GM23338 (cell line): ENCODE results near the gene NUTF2. TPM values are rescaled to one million over a fixed set of nuclear protein-coding genes. Genes with fewer than 3 reads are reported as not detected.

Experiments used
- ATAC-seq: fragments of 200-7000 bp; cut with Tn5 transposase; 3 replicates; pipeline ENCODE4 v1.9.1; 2020
- DNase-seq: peaks from one replicate; pipeline ENCODE4 v3.0.0-alpha.2; 2015; ENCODE audit warnings: low spot score
- H2AFZ ChIP-seq: fragments of 200-600 bp; sonication (generic); 2 replicates; pipeline ENCODE4 v1.8.0; 2016; ENCODE audit warnings: antibody characterized with exemption, mild to moderate bottlenecking, moderate library complexity
- H3F3A ChIP-seq: fragments of 200-600 bp; sonication (generic); replicated peaks from 2 replicates; pipeline ENCODE4 v1.8.0; 2017; ENCODE audit warnings: antibody characterized with exemption, mixed run types, low read depth
- H3K27ac ChIP-seq: fragments of 200-600 bp; sonication (generic); 2 replicates; pipeline ENCODE4 v1.6.1; 2016; ENCODE audit warnings: low read depth
- H3K27me3 ChIP-seq: fragments of 200-600 bp; sonication (generic); 2 replicates; pipeline ENCODE4 v1.8.0; 2016; ENCODE audit warnings: mild to moderate bottlenecking, mixed run types, moderate library complexity; ENCODE audit not compliant: insufficient read depth
- H3K36me3 ChIP-seq: fragments of 200-600 bp; sonication (generic); 2 replicates; pipeline ENCODE4 v1.8.0; 2016; ENCODE audit warnings: mild to moderate bottlenecking; ENCODE audit not compliant: insufficient read depth
- H3K4me1 ChIP-seq: fragments of 200-600 bp; sonication (generic); 2 replicates; pipeline ENCODE4 v1.8.0; 2016; ENCODE audit warnings: mild to moderate bottlenecking, moderate library complexity; ENCODE audit not compliant: insufficient read depth
- H3K4me2 ChIP-seq: fragments of 200-600 bp; sonication (generic); 2 replicates; pipeline ENCODE4 v1.7.1; 2017; ENCODE audit warnings: mixed run types
- H3K4me3 ChIP-seq: fragments of 200-600 bp; sonication (generic); 2 replicates; pipeline ENCODE4 v1.6.1; 2016; ENCODE audit warnings: mixed run types
- H3K79me2 ChIP-seq: fragments of 200-600 bp; sonication (generic); replicated peaks from 2 replicates; pipeline ENCODE4 v1.8.0; 2017; ENCODE audit warnings: mild to moderate bottlenecking; ENCODE audit not compliant: insufficient read depth
- H3K9me2 ChIP-seq: fragments of 200-600 bp; sonication (generic); 2 replicates; pipeline ENCODE4 v1.8.0; 2017; ENCODE audit not compliant: insufficient read depth
- H4K20me1 ChIP-seq: fragments of 200-600 bp; sonication (generic); replicated peaks from 2 replicates; pipeline ENCODE4 v1.8.0; 2017; ENCODE audit warnings: mild to moderate bottlenecking; ENCODE audit not compliant: insufficient read depth
- H3K27ac Mint-ChIP-seq: 2 replicates; pipeline ENCODE4 v1.8.0; 2020; ENCODE audit warnings: inconsistent platforms, mild to moderate bottlenecking, moderate library complexity, mixed read lengths
- H3K27me3 Mint-ChIP-seq: 3 replicates; pipeline ENCODE4 v1.8.0; 2022; ENCODE audit warnings: low read depth, mild to moderate bottlenecking, moderate library complexity, mixed read lengths, inconsistent platforms; ENCODE audit not compliant: insufficient read depth, poor library complexity
- H3K36me3 Mint-ChIP-seq: 3 replicates; pipeline ENCODE4 v1.8.0; 2021; ENCODE audit warnings: low read depth, mild to moderate bottlenecking, inconsistent platforms, moderate library complexity, mixed read lengths
- H3K4me1 Mint-ChIP-seq: 3 replicates; pipeline ENCODE4 v1.8.0; 2020; ENCODE audit warnings: mild to moderate bottlenecking, inconsistent platforms, mixed read lengths
- H3K4me3 Mint-ChIP-seq: 3 replicates; pipeline ENCODE4 v1.8.0; 2021; ENCODE audit warnings: moderate library complexity, mild to moderate bottlenecking, inconsistent platforms, mixed read lengths
- H3K9me3 Mint-ChIP-seq: 3 replicates; pipeline ENCODE4 v1.8.0; 2020; ENCODE audit warnings: moderate library complexity, mild to moderate bottlenecking, inconsistent platforms, mixed read lengths
- CTCF ChIP-seq, 2 experiments: fragments of 200-600 bp in 1 of 2; sonication (generic) in 1 of 2; conservative IDR thresholded peaks; 2 replicates each; pipeline versions ENCODE4 v1.5.1 to v1.6.1; 2016 to 2017; ENCODE audit warnings: antibody characterized with exemption in 2 of 2, low read depth in 2 of 2, mild to moderate bottlenecking in 2 of 2, moderate library complexity in 1 of 2
- ETS1 ChIP-seq: IDR thresholded peaks from 2 replicates; pipeline ENCODE4 v1.6.1; 2016; ENCODE audit warnings: antibody characterized with exemption
- EZH2 ChIP-seq: fragments of 200-600 bp; sonication (generic); IDR thresholded peaks from one replicate; pipeline ENCODE4 v1.8.0; 2017; ENCODE audit warnings: antibody characterized with exemption, mild to moderate bottlenecking, low read depth; ENCODE audit not compliant: unreplicated experiment
- JUNB ChIP-seq: IDR thresholded peaks from one replicate; pipeline ENCODE4 v1.6.1; 2016; ENCODE audit warnings: antibody characterized with exemption; ENCODE audit not compliant: unreplicated experiment
- NANOG ChIP-seq: IDR thresholded peaks from 2 replicates; pipeline ENCODE4 v1.6.1; 2016; ENCODE audit warnings: antibody characterized with exemption, borderline replicate concordance
- POLR2AphosphoS5 ChIP-seq: IDR thresholded peaks from 2 replicates; pipeline ENCODE4 v1.6.1; 2016; ENCODE audit warnings: antibody characterized with exemption, low read depth
- REST ChIP-seq: IDR thresholded peaks from one replicate; pipeline ENCODE4 v1.6.1; 2018; ENCODE audit warnings: antibody characterized with exemption; ENCODE audit not compliant: unreplicated experiment
- STAT1 ChIP-seq: IDR thresholded peaks from one replicate; pipeline ENCODE4 v1.6.1; 2016; ENCODE audit warnings: antibody characterized with exemption; ENCODE audit not compliant: unreplicated experiment
- ZNF114 ChIP-seq: fragments of 250-450 bp; sonication (Bioruptor Pico); IDR thresholded peaks from 2 replicates; pipeline ENCODE4 v1.5.0; 2020; ENCODE audit warnings: mild to moderate bottlenecking, moderate library complexity
- polyA plus RNA-seq: library from polyadenylated mRNA; unstranded; fragments of >200 nt; fragmentation: Nextera tagmentation; extraction: Ambion mirVana; gene quantifications from 2 replicates; pipeline ENCODE4 v1.2.1, GENCODE V29; 2016
- total RNA-seq: library from RNA; depleted of rRNA; stranded (reverse); fragments of >200 nt; shearing (Covaris generic); gene quantifications from 2 replicates; pipeline ENCODE4 v1.2.3, GENCODE V29; 2014

NUTF2 gene
- total and polyA plus RNA-seq, 2 experiments from 2014 or later, result 321 to 391 TPM

- ATAC-seq (peak; percentile 76), DNase-seq (peak; percentile 90)
- no peaks in the 10 kb centered on the region; the same call in 1 of the 2 replicates for H4K20me1 ChIP-seq
- Mint-ChIP-seq H3K9me3 (no peaks in the 10 kb centered on the region; the same call in 2 of the 3 replicates), H3K27ac (no peak overlapping the region), H3K4me3 (no peak overlapping the region), H3K36me3 (peaks cover 41% of the 10 kb centered on the region), H3K27me3 (peaks cover 20% of the 10 kb centered on the region), H3K4me1 (peaks cover 22% of the 10 kb centered on the region)
- no peak overlapping the region for H2AFZ ChIP-seq
- no peak overlapping the region for H3K4me3 ChIP-seq
- H3K9me2 ChIP-seq, result no peaks in the 10 kb centered on the region
- H3K36me3 ChIP-seq, result peaks cover 7% of the 10 kb centered on the region; the same call in 1 of the 2 replicates
- H3K27ac ChIP-seq, result peak overlapping the region; percentile 88
- H3K79me2 ChIP-seq, result no peaks in the 10 kb centered on the region
- peaks cover 26% of the 10 kb centered on the region; the same call in 1 of the 2 replicates for H3F3A ChIP-seq
- peaks cover 26% of the 10 kb centered on the region for H3K4me1 ChIP-seq
- TF ChIP-seq EZH2 (no peak), CTCF (conservative IDR thresholded peaks at IDR 0.05; ENCODE audit: low read depth in 2 of 2) (peak; percentile 83 to 90)
- no peaks in the 10 kb centered on the region for H3K27me3 ChIP-seq
- H3K4me2 ChIP-seq, result no peak overlapping the region; the same call in 1 of the 2 replicates
These were observed 37.1 kb downstream of the NUTF2 start for GRCh38 chr16:67883872-67884261.

- peaks cover 33% of the 10 kb centered on the region for H3K36me3 Mint-ChIP-seq
- H3K4me3 ChIP-seq, result peak within 1 kb of the TSS; percentile 55
- peak; percentile 91 for ATAC-seq
- H2AFZ ChIP-seq, result no peak within 1 kb of the TSS
- no peaks in the 10 kb centered on the region for H3K9me2 ChIP-seq
- H3K36me3 ChIP-seq, result peaks cover 7% of the 10 kb centered on the region; the same call in 1 of the 2 replicates
- peaks cover 14% of the 10 kb centered on the region for H3K27me3 Mint-ChIP-seq
- peak; percentile 95 for DNase-seq
- peaks cover 26% of the 10 kb centered on the region; the same call in 1 of the 2 replicates for H3F3A ChIP-seq
- no peaks in the 10 kb centered on the region; the same call in 1 of the 2 replicates for H4K20me1 ChIP-seq
- H3K27ac Mint-ChIP-seq, result peak within 1 kb of the TSS; percentile 91
- H3K27ac ChIP-seq, result peak within 1 kb of the TSS; percentile 92
- H3K27me3 ChIP-seq, result no peaks in the 10 kb centered on the region
- H3K79me2 ChIP-seq, result no peaks in the 10 kb centered on the region
- peaks cover 26% of the 10 kb centered on the region for H3K4me1 ChIP-seq
- peak within 1 kb of the TSS; percentile 67 for H3K4me3 Mint-ChIP-seq
- H3K9me3 Mint-ChIP-seq, result no peaks in the 10 kb centered on the region; the same call in 2 of the 3 replicates
- H3K4me2 ChIP-seq, result peak within 1 kb of the TSS; percentile 89
- peaks cover 22% of the 10 kb centered on the region for H3K4me1 Mint-ChIP-seq
- peak; percentile 69 for TF ChIP-seq POLR2AphosphoS5
- TF ChIP-seq JUNB, result no peak
- no peak for TF ChIP-seq STAT1
These were observed 38.0 kb downstream of the NUTF2 start, which contains the start of gene NRN1L for GRCh38 chr16:67884684-67885083. TSS of gene NRN1L (plus strand) at chr16:67884885. CDS start at chr16:67884904, 19 bp downstream.

- DNase-seq, result peak; percentile 31
- Histone ChIP-seq H3K9me2 (no peaks in the 10 kb centered on the region), H3K4me1 (peaks cover 26% of the 10 kb centered on the region), H3K4me2 (peak overlapping the region; percentile 89), H3K36me3 (0 out of 2 replicates have a peak, but pooled peaks cover 5% of the 10 kb centered on the region), H3K27me3 (no peaks in the 10 kb centered on the region), H3F3A (peaks cover 26% of the 10 kb centered on the region; the same call in 1 of the 2 replicates), H3K27ac (peak overlapping the region; percentile 92; the same call in 1 of the 2 replicates), H3K4me3 (peak overlapping the region; percentile 55; the same call in 1 of the 2 replicates), H4K20me1 (no peaks in the 10 kb centered on the region; the same call in 1 of the 2 replicates), H2AFZ (no peak overlapping the region), H3K79me2 (no peaks in the 10 kb centered on the region)
- H3K27me3 Mint-ChIP-seq, result peaks cover 9% of the 10 kb centered on the region
- peaks cover 28% of the 10 kb centered on the region for H3K36me3 Mint-ChIP-seq
- peak; percentile 3; the same call in 2 of the 3 replicates for ATAC-seq
- H3K9me3 Mint-ChIP-seq, result no peaks in the 10 kb centered on the region; the same call in 2 of the 3 replicates
- H3K4me1 Mint-ChIP-seq, result peaks cover 22% of the 10 kb centered on the region
- H3K4me3 Mint-ChIP-seq, result peak overlapping the region; percentile 67; the same call in 2 of the 3 replicates
- H3K27ac Mint-ChIP-seq, result peak overlapping the region; percentile 72; the same call in 1 of the 2 replicates
- TF ChIP-seq ETS1 (no peak), ZNF114 (CRISPR knock-in tag) (no peak), STAT1 (no peak), NANOG (no peak), CTCF (conservative IDR thresholded peaks at IDR 0.05; ENCODE audit: low read depth in 2 of 2) (no peak), JUNB (no peak), REST (no peak)
These were observed 38.8 kb downstream of the NUTF2 start for GRCh38 chr16:67885545-67885944.
